ENCODE measurements around the gene EXOC4.

Gene EXOC4

GRCh38 chr7:133742709-133743538 is 490.0 kb downstream of the EXOC4 start:
- TF ChIP-seq GATA3 (IDR thresholded peaks at IDR 0.05; ENCODE audit: low read depth, low read length), result peak; percentile 89
- TF ChIP-seq GATA2 (IDR thresholded peaks at IDR 0.05; ENCODE audit: low read depth, low read length), result peak; percentile 80; the same call in 1 of the 2 replicates

GRCh38 chr7:133744451-133744850 is 491.6 kb downstream of the EXOC4 start:
- TF ChIP-seq GATA2 (IDR thresholded peaks at IDR 0.05; ENCODE audit: low read depth, low read length), result peak; percentile 80
- TF ChIP-seq GATA3 (IDR thresholded peaks at IDR 0.05; ENCODE audit: low read depth, low read length), result peak; percentile 91

- TF ChIP-seq GATA2 (IDR thresholded peaks at IDR 0.05; ENCODE audit: low read depth, low read length), result no peak
- TF ChIP-seq GATA3 (IDR thresholded peaks at IDR 0.05; ENCODE audit: low read depth, low read length), result no peak
These were observed 493.4 kb downstream of the EXOC4 start for GRCh38 chr7:133746305-133746704.

GRCh38 chr7:133746847-133747246 is 494.0 kb downstream of the EXOC4 start:
- no peak for TF ChIP-seq GATA2 (IDR thresholded peaks at IDR 0.05; ENCODE audit: low read depth, low read length)
- TF ChIP-seq GATA3 (IDR thresholded peaks at IDR 0.05; ENCODE audit: low read depth, low read length), result no peak

GRCh38 chr7:133748443-133749407 is 495.8 kb downstream of the EXOC4 start:
- TF ChIP-seq GATA2 (IDR thresholded peaks at IDR 0.05; ENCODE audit: low read depth, low read length) (peak; percentile 100), GATA3 (IDR thresholded peaks at IDR 0.05; ENCODE audit: low read depth, low read length) (peak; percentile 100)

GRCh38 chr7:133750287-133750686 is 497.4 kb downstream of the EXOC4 start:
- TF ChIP-seq GATA2 (IDR thresholded peaks at IDR 0.05; ENCODE audit: low read depth, low read length) (no peak), GATA3 (IDR thresholded peaks at IDR 0.05; ENCODE audit: low read depth, low read length) (no peak)

- TF ChIP-seq GATA2 (IDR thresholded peaks at IDR 0.05; ENCODE audit: low read depth, low read length) (no peak), GATA3 (IDR thresholded peaks at IDR 0.05; ENCODE audit: low read depth, low read length) (no peak)
These were observed 498.2 kb downstream of the EXOC4 start for GRCh38 chr7:133751079-133751478.

GRCh38 chr7:133753513-133753912 is 500.6 kb downstream of the EXOC4 start:
- TF ChIP-seq GATA3 (IDR thresholded peaks at IDR 0.05; ENCODE audit: low read depth, low read length) (no peak), GATA2 (IDR thresholded peaks at IDR 0.05; ENCODE audit: low read depth, low read length) (no peak)

- TF ChIP-seq GATA2 (IDR thresholded peaks at IDR 0.05; ENCODE audit: low read depth, low read length) (no peak), GATA3 (IDR thresholded peaks at IDR 0.05; ENCODE audit: low read depth, low read length) (no peak)
These were observed 501.8 kb downstream of the EXOC4 start for GRCh38 chr7:133754708-133755107.

- TF ChIP-seq GATA2 (IDR thresholded peaks at IDR 0.05; ENCODE audit: low read depth, low read length) (no peak), GATA3 (IDR thresholded peaks at IDR 0.05; ENCODE audit: low read depth, low read length) (no peak)
These were observed 503.0 kb downstream of the EXOC4 start for GRCh38 chr7:133755901-133756300.

- TF ChIP-seq GATA3 (IDR thresholded peaks at IDR 0.05; ENCODE audit: low read depth, low read length) (no peak), GATA2 (IDR thresholded peaks at IDR 0.05; ENCODE audit: low read depth, low read length) (no peak)
These were observed 508.6 kb downstream of the EXOC4 start for GRCh38 chr7:133761443-133761842.

- TF ChIP-seq GATA2 (IDR thresholded peaks at IDR 0.05; ENCODE audit: low read depth, low read length), result no peak
These were observed 510.3 kb downstream of the EXOC4 start for GRCh38 chr7:133763076-133763640.

GRCh38 chr7:133769668-133770067 is 516.8 kb downstream of the EXOC4 start:
- TF ChIP-seq GATA2 (IDR thresholded peaks at IDR 0.05; ENCODE audit: low read depth, low read length) (no peak), GATA3 (IDR thresholded peaks at IDR 0.05; ENCODE audit: low read depth, low read length) (no peak)

GRCh38 chr7:133770863-133771492 is 518.1 kb downstream of the EXOC4 start:
- TF ChIP-seq GATA2 (IDR thresholded peaks at IDR 0.05; ENCODE audit: low read depth, low read length) (no peak), GATA3 (IDR thresholded peaks at IDR 0.05; ENCODE audit: low read depth, low read length) (no peak)

Data from SH-SY5Y (cell line).